K562 (cell line): ENCODE measurements around the gene CCDC136.

Experiments used
- CHD4 ChIP-seq: fragments of 200-600 bp; sonication (generic); IDR thresholded peaks from 3 replicates; pipeline ENCODE4 v1.6.1; 2012; ENCODE audit warnings: low read depth, mild to moderate bottlenecking, mixed read lengths, low read length, inconsistent platforms; ENCODE audit not compliant: insufficient read depth, insufficient replicate concordance, poor library complexity, severe bottlenecking
- CTCF ChIP-seq, 3 experiments: IDR thresholded peaks in 2 of 3; conservative IDR thresholded peaks in 1 of 3; 2 replicates each; pipeline ENCODE4 v1.5.1; 2011 to 2012; ENCODE audit warnings: low read length in 3 of 3, mild to moderate bottlenecking in 3 of 3, control low read depth in 2 of 3, improper control_type of control experiment in 1 of 3, inconsistent platforms in 1 of 3, low read depth in 1 of 3, mixed read lengths in 1 of 3, moderate library complexity in 1 of 3; ENCODE audit not compliant: insufficient read depth in 2 of 3
- E2F4 ChIP-seq: sonication (generic); formaldehyde crosslinking; IDR thresholded peaks from 2 replicates; pipeline ENCODE4 v1.8.0; 2022; ENCODE audit warnings: mild to moderate bottlenecking, low read depth, missing genetic modification reagents
- EZH2 ChIP-seq: IDR thresholded peaks from 2 replicates; pipeline ENCODE4 v1.6.1; 2012; ENCODE audit warnings: low read depth, mild to moderate bottlenecking, inconsistent platforms, low read length, borderline replicate concordance
- FIP1L1 ChIP-seq: fragments of 200-400 bp; formaldehyde crosslinking; IDR thresholded peaks from 2 replicates; pipeline ENCODE4 v1.6.1; 2018; ENCODE audit warnings: mild to moderate bottlenecking, low read depth, low read length; ENCODE audit not compliant: poor library complexity, severe bottlenecking
- HDAC2 ChIP-seq: fragments of 450-650 bp; IDR thresholded peaks from 2 replicates; pipeline ENCODE4 v1.6.1; 2016; ENCODE audit warnings: mild to moderate bottlenecking
- JUN ChIP-seq, 2 experiments: sonication (generic) in 1 of 2; formaldehyde crosslinking in 1 of 2; IDR thresholded peaks; 2 replicates each; pipeline versions ENCODE4 v1.6.1 to v1.8.0; 2012 to 2022; ENCODE audit warnings: borderline replicate concordance in 2 of 2, mild to moderate bottlenecking in 2 of 2, improper control_type of control experiment in 1 of 2, low read depth in 1 of 2, low read length in 1 of 2, missing genetic modification reagents in 1 of 2
- NBN ChIP-seq: fragments of 450-650 bp; IDR thresholded peaks from 2 replicates; pipeline ENCODE4 v1.6.1; 2016; ENCODE audit warnings: low read depth, mild to moderate bottlenecking
- NEUROD1 ChIP-seq: fragments of 150-350 bp; IDR thresholded peaks from 2 replicates; pipeline ENCODE4 v1.6.1; 2014; ENCODE audit warnings: borderline replicate concordance, low read length, low read depth; ENCODE audit not compliant: partially characterized antibody
- PCBP2 ChIP-seq: fragments of 200-400 bp; formaldehyde crosslinking; IDR thresholded peaks from 2 replicates; pipeline ENCODE4 v1.6.1; 2018; ENCODE audit warnings: low read length, low read depth, mild to moderate bottlenecking, moderate library complexity; ENCODE audit not compliant: poor library complexity, severe bottlenecking
- SMARCC2 ChIP-seq: fragments of 450-650 bp; IDR thresholded peaks from 2 replicates; pipeline ENCODE4 v1.6.1; 2017; ENCODE audit warnings: antibody characterized with exemption, moderate library complexity, mild to moderate bottlenecking, low read depth
- ZBTB7A ChIP-seq: IDR thresholded peaks from 2 replicates; pipeline ENCODE4 v1.6.1; 2011; ENCODE audit warnings: low read depth, mild to moderate bottlenecking, low read length, moderate library complexity, borderline replicate concordance; ENCODE audit not compliant: control insufficient read depth

- TF ChIP-seq FIP1L1 (no peak), EZH2 (no peak), CHD4 (no peak), ZBTB7A (no peak), PCBP2 (no peak), JUN (IDR thresholded peaks at IDR 0.05; ENCODE audit: borderline replicate concordance, low read depth, low read length) (no peak), JUN (CRISPR knock-in tag; IDR thresholded peaks at IDR 0.05; ENCODE audit: borderline replicate concordance) (no peak), SMARCC2 (no peak), NBN (no peak), HDAC2 (no peak), CTCF (IDR thresholded peaks at IDR 0.05 in 2 of 3, conservative IDR thresholded peaks at IDR 0.05 in 1 of 3; ENCODE audit: insufficient read depth in 2 of 3, low read depth in 1 of 3, low read length in 3 of 3) (no peak), E2F4 (CRISPR knock-in tag) (no peak), NEUROD1 (no peak)
These were observed 3.4 kb downstream of the CCDC136 start for GRCh38 chr7:128795129-128795528.
